GF-D8 (cell line): ENCODE measurements around the gene ACOX3.

ENCODE experiments used
- DNase-seq: peaks from one replicate; lab custom pipeline; 2025; lab: John Stamatoyannopoulos, UW

The ACOX3 gene

GRCh38 chr4:8336412-8337075 is 104.0 kb downstream of the ACOX3 start:
- no peak for DNase-seq

DNA sequence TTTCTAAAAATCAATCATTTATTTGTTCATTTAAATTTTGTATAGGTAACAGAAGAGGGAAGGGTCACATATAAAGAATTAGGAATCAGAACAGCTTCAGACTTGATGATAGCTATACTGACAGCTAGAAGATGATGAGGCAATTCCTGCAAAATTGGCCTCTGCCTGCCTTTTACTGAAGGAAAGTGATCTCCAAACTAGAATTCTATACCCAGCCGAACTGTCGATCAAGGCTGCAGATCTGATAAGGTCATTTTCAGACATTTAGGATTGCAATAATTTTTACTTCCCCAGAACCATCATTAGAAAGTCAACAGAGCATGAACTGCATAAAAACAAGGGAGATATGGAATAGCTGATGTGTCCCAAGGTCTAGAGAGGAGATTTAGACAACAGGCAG is 104.7 kb downstream of the ACOX3 start:
- no peak for DNase-seq

DNA sequence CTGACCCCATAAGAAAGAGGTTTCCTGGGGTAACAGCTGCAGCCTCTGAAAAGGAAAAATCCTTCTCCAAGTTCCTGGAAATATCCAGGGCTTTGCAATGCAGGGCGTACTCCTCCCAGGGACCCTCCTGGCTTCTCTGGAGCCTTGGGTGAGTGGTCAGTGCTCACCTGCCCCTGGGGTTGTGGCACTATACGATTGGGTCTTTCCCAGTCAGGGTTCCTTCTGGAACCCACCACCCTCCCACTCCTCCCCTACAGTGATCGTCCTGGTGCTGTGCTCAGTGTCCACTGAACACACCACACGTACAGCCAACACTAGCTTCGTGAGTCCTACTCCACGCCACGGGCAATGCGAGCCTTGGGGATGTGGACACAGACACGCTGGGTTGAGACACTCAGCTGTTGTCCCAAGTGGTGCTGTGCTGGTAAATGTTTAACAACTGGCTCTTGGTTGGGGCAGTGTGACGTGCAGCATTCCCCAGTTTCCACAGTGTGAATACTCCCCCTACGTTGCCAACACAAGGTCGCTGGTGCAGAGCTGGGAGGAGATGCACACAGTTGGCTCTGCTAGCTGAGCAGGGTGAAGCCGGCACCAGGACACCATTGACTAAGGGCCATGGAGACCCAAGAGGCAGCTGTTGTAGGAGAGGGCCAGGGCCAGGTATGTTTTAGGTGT is 105.6 kb downstream of the ACOX3 start:
- no peak for DNase-seq

DNA sequence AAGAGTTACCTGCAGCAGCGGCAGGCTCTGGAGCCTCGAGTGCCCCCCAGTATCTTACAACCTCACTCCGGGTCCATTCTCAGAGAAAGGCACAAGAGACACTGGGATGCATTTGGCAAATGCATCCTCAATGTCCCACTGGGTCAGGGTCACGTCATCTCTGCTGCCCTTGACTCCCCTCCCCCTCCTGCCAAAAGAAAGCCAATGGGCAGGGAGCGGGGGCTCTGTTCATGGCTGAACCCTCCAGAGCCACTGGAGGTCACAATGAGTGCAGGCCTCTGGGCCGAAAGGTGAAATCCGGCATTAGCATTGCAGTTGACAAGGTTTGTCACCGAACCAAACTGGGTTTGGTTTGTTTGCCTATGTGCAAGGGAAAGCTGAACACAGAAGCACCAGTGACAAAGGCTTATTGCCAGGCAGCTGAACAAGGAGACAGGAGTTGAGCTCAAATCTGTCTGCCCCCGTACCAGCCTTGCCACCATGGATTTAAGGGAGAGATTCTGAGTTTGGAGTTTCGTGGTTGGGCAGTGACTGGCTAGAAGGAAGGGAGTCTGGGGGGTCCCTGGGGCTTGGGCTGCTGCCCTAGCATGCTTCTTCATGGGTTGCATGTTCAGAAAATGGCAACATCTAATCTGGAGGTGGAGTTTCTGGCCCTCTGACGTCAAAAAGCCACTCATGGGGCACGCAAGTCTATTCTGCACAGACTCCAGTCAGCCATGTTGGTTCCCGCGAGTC is 106.6 kb downstream of the ACOX3 start:
- no peak for DNase-seq

- no peak for DNase-seq
Observed at GRCh38 chr4:8332891-8333331, 107.6 kb downstream of the ACOX3 start.

- no peak for DNase-seq
Observed at GRCh38 chr4:8332038-8332857, 108.3 kb downstream of the ACOX3 start.

GRCh38 chr4:8331575-8331955 is 109.0 kb downstream of the ACOX3 start:
- no peak for DNase-seq

DNA sequence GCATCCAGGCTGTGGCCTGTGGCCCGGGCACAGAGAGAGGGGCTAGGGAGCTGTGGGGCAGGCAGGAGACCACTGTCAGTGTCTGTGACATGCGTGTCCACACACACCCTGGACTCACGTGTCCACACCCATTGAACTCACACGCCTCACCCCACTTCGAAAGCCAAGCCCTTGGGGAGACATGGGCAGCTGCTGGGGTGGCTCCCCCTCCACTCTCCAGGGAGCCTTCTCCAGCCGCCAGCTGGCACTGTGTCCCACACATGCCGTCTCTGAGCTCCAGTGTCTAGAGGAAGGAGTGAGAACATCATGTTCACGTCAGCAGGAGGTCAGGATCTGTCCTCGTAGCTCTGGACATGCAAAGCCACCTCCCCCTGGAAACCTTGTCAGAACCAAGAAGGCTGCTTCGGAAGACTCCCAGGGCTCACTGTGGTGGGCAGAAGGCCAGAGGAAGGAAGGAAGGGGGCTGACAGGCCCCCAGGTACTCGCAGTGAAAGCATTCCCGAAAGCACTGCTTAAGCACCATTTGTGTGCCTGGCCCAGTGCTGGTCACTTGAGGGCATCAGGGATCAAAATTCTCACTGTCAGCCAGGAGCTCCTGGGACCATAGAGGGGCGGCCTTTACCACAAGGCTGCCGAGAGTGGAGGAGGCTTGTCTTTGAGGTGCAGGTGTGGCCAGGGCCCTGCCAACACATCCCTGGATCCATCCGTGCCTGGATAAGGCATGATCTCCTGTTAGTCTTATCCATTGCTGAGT is 109.5 kb downstream of the ACOX3 start:
- DNase-seq, result no peak

GRCh38 chr4:8329859-8330761 is 110.4 kb downstream of the ACOX3 start:
- DNase-seq, result no peak

DNA sequence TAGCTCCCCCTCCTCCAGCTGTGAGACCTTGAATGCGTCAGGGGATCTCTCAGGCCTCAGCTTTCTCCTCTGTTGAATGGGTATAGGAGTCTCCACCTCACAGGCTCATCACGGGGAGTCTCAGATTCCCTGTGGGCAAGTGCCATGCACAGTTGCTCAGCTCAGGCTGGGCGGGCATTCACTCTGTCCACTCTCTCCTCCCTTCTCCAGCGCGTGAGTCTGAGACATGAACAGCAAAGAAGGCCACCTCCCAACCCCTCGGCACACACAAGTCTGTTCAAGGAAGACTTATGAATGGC is 111.0 kb downstream of the ACOX3 start:
- DNase-seq, result no peak

DNA sequence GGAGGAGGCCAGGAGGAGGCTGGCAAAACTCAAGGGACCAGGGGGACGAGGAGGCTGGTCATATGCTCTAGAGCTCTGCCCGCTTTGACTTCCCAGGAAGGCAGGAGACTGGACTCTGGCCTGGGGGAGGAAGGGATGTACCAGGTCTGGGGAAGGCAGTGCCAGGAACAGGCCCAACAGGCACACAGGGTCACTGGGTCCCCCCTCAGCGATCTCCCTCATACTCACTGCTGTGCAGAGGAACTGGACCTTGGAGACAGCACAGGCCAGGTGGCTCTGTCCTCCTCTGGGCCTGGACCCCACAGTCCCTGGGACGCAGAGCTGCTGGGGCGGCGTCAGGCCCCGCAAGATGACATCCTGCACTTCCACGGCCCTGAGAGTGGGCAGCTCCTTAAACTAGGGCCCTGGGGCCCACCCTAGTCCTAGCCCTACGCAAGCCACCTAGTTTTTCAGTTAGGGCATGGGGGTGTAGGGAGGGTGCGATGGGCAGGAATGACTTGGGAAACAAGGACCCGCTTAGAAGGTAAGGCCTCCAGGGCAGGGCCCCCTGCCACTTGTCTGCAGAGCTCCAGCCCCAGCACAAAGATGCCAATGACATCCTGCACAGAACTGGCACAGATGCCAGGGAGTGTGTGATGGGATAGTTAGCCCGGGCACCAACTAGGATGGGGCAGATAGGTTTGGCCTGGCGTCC is 111.5 kb downstream of the ACOX3 start:
- no peak for DNase-seq

DNA sequence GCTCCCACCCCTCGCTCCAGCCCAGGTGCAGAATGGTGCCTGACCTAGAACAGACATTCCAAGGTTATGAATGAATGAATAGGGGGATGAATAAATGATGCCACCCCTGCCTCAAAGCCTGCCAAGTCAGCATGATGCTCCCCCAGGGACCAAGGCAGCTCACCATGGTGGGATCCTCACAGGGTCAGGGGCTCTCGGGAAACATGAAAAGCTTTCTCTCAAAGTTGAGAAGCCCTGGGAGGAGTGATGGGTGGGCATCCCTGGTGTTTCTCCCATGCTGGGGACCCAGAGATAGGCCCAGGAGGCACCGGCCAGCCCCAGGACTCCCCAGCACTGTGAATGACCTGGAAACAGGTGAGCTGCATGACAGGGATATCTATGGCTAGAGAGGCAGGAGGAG is 112.1 kb downstream of the ACOX3 start:
- no peak for DNase-seq

DNA sequence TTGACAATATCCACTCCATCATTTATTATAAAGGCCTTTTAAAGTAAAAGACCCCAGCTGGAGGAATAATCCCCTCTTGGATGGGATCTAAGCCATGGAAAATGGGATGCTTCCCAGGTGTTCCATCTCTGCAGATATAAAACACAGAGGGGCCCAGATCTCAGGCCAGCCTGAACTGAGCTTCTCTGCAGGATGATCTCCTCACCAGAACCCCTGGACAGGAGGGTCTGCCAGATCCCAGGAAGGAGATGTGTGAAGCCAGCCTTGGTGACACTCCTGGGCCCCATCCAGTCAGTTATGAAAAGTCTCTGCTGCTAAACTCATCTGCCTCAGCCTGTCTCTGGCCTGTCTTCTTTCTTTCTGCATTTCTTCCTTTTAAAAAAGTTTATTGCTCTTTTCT is 114.3 kb downstream of the ACOX3 start:
- no peak for DNase-seq

- DNase-seq, result no peak
Observed at GRCh38 chr4:8325291-8325973, 115.1 kb downstream of the ACOX3 start.

DNA sequence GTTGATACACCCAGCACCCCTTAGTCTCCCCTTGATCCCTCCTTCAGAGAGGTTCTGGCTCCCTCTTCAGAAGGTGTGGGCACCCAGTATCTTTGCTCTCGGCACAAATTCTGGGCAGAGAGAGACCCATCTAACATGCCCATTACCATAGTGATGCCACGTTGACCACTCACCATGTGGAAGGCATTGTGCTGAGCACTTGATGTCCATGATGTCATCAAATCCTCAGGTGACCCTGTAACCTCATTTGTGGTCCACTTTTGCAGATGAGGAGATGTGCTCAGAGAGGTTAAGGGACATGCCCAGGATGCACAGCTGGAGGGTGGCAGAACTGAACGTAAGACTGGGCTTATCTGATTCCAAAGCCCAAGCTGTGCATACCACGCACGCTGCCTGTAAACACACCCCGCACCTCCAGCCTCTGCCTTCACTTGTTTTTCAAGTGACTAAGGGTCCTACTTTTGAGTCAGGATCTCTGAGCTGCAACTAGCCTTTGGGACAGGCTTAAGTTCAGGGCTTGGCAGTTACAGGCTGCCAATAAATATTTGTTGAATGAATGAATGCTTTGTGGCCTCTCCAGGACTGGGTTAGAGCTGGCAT is 115.8 kb downstream of the ACOX3 start:
- DNase-seq, result no peak

- DNase-seq, result no peak
Observed at GRCh38 chr4:8323947-8324555, 116.5 kb downstream of the ACOX3 start.

DNA sequence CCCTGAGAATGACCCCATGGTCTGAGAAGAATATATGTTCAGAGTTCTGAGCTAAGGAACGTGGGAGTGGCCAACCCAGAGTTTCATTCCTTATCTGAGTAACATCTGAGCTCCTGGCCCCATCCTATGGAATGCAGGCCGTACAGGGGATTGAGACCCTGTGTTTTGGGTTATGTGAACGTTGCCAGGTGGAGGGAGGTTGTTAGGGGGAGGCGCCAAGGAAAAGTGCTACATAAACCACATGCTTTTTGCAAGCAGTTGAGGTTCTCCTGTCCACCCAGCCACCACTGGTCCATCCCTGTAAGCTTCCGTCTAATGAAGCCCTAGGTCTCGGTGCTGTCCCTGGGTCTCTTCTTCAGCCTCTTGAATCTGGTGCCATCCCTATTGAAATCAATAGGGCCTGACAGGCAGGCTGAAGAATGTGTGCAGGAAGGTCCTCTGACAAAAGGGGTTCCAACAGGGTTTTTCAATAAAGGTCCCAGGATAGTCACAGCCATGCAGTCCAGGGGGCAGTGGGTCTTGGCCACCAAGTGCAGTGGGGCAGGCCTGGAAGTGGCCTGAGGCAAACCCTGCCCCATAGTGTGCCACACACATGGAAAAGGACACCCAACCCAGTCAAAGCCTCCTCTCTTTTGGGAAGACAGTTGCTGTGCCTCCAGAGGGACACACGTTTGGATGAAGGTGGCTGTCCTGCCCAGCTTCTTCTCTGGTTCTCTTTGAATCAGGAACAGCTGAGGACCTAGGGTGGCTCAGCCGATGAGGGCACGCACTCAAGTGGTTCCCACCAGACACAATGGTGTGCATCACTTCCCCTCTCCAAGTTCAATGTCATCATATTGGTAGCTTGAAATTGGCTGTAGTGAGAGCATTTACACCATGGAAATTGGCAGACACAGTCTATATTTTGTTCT is 117.5 kb downstream of the ACOX3 start:
- DNase-seq, result no peak

DNA sequence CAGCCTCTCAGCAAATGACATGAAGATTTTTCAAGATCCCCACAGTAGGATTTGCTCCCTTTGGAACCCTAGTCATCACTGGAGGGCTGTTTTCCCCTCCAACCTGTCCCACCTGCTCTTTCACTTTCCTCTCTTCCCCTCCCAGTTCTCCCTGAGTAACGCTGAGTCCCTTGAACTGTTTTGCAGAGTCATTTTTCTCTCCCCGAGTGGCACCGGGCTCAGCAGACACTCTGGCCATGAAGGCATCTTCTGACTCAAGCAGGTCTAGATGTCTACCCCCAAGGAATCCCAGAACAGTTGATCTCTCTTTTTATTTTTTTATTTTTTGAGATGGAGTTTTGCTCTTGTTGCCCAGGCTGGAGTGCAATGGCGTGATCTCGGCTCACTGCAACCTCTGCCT is 118.8 kb downstream of the ACOX3 start:
- DNase-seq, result no peak
